ENCODE measurements around the gene OLR1. TPM values are rescaled to one million over a fixed set of nuclear protein-coding genes. Genes with fewer than 3 reads are reported as not detected.

Gene OLR1
- total RNA-seq, 2 donors from 2014 or later, result 0.20 to 0.77 TPM

- Histone ChIP-seq H3K4me1 (no peaks in the 10 kb centered on the region), H3K27me3 (no peaks in the 10 kb centered on the region), H3K9ac (ENCODE audit: low read depth in 2 of 2, low read length in 2 of 2) (no peak overlapping the region), H3K9me3 (no peaks in the 10 kb centered on the region), H3K27ac (no peak overlapping the region), H3K4me3 (no peak overlapping the region), H3K36me3 (no peaks in the 10 kb centered on the region)
- TF ChIP-seq, protein P1, sequence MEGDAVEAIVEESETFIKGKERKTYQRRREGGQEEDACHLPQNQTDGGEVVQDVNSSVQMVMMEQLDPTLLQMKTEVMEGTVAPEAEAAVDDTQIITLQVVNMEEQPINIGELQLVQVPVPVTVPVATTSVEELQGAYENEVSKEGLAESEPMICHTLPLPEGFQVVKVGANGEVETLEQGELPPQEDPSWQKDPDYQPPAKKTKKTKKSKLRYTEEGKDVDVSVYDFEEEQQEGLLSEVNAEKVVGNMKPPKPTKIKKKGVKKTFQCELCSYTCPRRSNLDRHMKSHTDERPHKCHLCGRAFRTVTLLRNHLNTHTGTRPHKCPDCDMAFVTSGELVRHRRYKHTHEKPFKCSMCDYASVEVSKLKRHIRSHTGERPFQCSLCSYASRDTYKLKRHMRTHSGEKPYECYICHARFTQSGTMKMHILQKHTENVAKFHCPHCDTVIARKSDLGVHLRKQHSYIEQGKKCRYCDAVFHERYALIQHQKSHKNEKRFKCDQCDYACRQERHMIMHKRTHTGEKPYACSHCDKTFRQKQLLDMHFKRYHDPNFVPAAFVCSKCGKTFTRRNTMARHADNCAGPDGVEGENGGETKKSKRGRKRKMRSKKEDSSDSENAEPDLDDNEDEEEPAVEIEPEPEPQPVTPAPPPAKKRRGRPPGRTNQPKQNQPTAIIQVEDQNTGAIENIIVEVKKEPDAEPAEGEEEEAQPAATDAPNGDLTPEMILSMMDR (IDR thresholded peaks at IDR 0.05), result no peak
- DNase-seq, result no peak
- intact Hi-C loops (cut with DNase I), result no loop called here
Measured at GRCh38 chr12:10121278-10121677, 50.7 kb downstream of the OLR1 start.

DNA sequence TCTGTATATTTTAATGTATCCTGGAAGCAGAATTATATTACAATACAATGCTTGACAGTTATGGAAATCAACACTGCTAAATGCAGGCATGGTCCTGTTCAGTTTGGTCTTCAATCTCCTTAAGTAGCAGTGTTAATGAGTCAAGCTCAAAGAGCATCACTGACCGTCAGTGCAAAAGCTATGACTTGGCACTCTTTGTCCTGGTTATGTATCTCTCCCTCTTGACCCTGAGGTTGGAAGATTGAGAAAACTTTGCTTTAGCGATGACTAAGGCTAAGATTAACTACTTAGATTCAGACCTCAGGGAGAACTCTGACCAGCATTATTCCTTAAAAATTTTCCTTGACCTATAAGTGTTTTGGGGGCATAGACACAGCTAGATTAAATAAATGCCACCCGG lies 52.9 kb downstream of the OLR1 start:
- no peaks in the 10 kb centered on the region for H3K27me3 ChIP-seq
- no peaks in the 10 kb centered on the region for H3K36me3 ChIP-seq
- H3K9ac ChIP-seq (ENCODE audit: low read depth in 2 of 2, low read length in 2 of 2), result no peak overlapping the region
- H3K4me3 ChIP-seq, result no peak overlapping the region
- TF ChIP-seq, protein P1 (IDR thresholded peaks at IDR 0.05), result no peak
- no peaks in the 10 kb centered on the region for H3K4me1 ChIP-seq
- no peak overlapping the region for H3K27ac ChIP-seq
- intact Hi-C loops (cut with DNase I), result no loop called here
- no peaks in the 10 kb centered on the region for H3K9me3 ChIP-seq
- no peak for DNase-seq

DNA sequence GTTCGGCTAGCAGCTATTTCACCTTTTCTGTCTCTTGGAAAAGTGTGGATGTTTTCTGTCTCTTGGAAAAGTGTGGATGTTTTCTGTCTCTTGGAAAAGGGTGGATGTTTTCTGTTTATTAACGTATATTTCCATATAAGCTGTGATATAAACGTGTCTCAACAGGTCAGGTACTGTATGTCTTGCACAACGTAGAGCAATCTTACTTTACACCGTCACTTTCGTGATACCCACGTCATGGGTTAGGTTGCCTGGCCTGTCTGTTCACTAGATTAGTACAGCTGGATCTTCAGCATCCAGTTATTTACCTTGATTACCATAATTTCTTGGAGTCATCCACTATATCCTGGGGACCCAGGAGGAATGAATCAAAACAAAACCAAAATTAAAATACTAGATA lies 56.0 kb downstream of the OLR1 start:
- intact Hi-C loops (cut with DNase I), result no loop called here
- TF ChIP-seq, protein P1 (IDR thresholded peaks at IDR 0.05), result no peak
- DNase-seq, result no peak

GRCh38 chr12:10115311-10115710 lies 56.6 kb downstream of the OLR1 start:
- TF ChIP-seq, protein P1 (IDR thresholded peaks at IDR 0.05), result no peak
- H3K27me3 ChIP-seq, result no peaks in the 10 kb centered on the region
- H3K36me3 ChIP-seq, result no peaks in the 10 kb centered on the region
- no peaks in the 10 kb centered on the region for H3K4me1 ChIP-seq
- H3K4me3 ChIP-seq, result no peak overlapping the region
- H3K9me3 ChIP-seq, result no peaks in the 10 kb centered on the region
- intact Hi-C loops (cut with DNase I), result no loop called here
- no peak overlapping the region for H3K9ac ChIP-seq (ENCODE audit: low read depth in 2 of 2, low read length in 2 of 2)
- H3K27ac ChIP-seq, result no peak overlapping the region
- DNase-seq, result no peak

More for the DNA sequence above, 56.0 kb downstream of the OLR1 start:
- H3K27me3 ChIP-seq, result no peaks in the 10 kb centered on the region
- no peaks in the 10 kb centered on the region for H3K4me1 ChIP-seq
- H3K9me3 ChIP-seq, result no peaks in the 10 kb centered on the region
- no peaks in the 10 kb centered on the region for H3K36me3 ChIP-seq
- H3K4me3 ChIP-seq, result no peak overlapping the region
- H3K9ac ChIP-seq (ENCODE audit: low read depth in 2 of 2, low read length in 2 of 2), result no peak overlapping the region
- no peak overlapping the region for H3K27ac ChIP-seq

GRCh38 chr12:10113920-10114319 lies 58.0 kb downstream of the OLR1 start:
- no peaks in the 10 kb centered on the region for H3K4me1 ChIP-seq
- intact Hi-C loops (cut with DNase I), result no loop called here
- H3K9me3 ChIP-seq, result no peaks in the 10 kb centered on the region
- H3K27me3 ChIP-seq, result no peaks in the 10 kb centered on the region
- H3K4me3 ChIP-seq, result no peak overlapping the region
- TF ChIP-seq, protein P1 (IDR thresholded peaks at IDR 0.05), result no peak
- no peak for DNase-seq
- no peaks in the 10 kb centered on the region for H3K36me3 ChIP-seq
- H3K9ac ChIP-seq (ENCODE audit: low read depth in 2 of 2, low read length in 2 of 2), result no peak overlapping the region
- H3K27ac ChIP-seq, result no peak overlapping the region

DNA sequence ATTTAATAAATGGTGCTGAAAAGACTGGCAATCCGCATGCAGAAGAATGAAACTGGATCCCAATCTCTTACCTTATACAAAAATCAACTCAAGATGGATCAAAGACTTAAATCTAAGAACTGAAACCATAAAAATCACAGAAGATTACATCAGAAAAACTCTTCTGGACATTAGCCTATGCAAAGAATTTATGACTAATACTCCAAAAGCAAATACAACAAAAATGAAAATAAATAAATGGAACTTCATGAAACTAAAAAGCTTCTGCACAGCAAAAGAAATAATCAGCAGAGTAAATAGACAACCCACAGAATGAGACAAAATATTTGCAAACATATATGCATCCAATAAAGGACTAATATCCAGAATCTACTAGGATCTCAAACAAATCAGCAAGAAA lies 58.9 kb downstream of the OLR1 start:
- intact Hi-C loops (cut with DNase I), result no loop called here
- no peaks in the 10 kb centered on the region for H3K4me1 ChIP-seq
- H3K27me3 ChIP-seq, result no peaks in the 10 kb centered on the region
- no peaks in the 10 kb centered on the region for H3K9me3 ChIP-seq
- no peak overlapping the region for H3K27ac ChIP-seq
- no peak for DNase-seq
- no peak overlapping the region for H3K4me3 ChIP-seq
- TF ChIP-seq, protein P1 (IDR thresholded peaks at IDR 0.05), result no peak
- no peaks in the 10 kb centered on the region for H3K36me3 ChIP-seq
- H3K9ac ChIP-seq (ENCODE audit: low read depth in 2 of 2, low read length in 2 of 2), result no peak overlapping the region
